ENCODE results near the gene CRYBG1. TPM values are rescaled to one million over a fixed set of nuclear protein-coding genes. Genes with fewer than 3 reads are reported as not detected.

The CRYBG1 gene
- total and polyA plus RNA-seq, 2 donors: 12.2 to 22.2 TPM

GRCh38 chr6:106609699-106610098, 249.2 kb downstream of the CRYBG1 start:
- Histone ChIP-seq H3K27ac (ENCODE audit: low read depth in 1 of 2, low read length in 1 of 2) (no peak overlapping the region), H3K27me3 (ENCODE audit: control insufficient read depth in 2 of 2, insufficient read depth in 1 of 2, low read length in 1 of 2) (no peaks in the 10 kb centered on the region), H3K9me3 (ENCODE audit: control insufficient read depth in 2 of 2, insufficient read depth in 1 of 2, low read length in 1 of 2) (no peaks in the 10 kb centered on the region), H3K4me3 (ENCODE audit: low read length in 2 of 2) (no peak overlapping the region), H3K36me3 (ENCODE audit: control insufficient read depth in 2 of 2, insufficient read depth in 2 of 2, low read length in 1 of 2) (no peaks in the 10 kb centered on the region), H3K4me1 (ENCODE audit: control insufficient read depth in 2 of 2, insufficient read depth in 2 of 2, low read length in 2 of 2) (no peaks in the 10 kb centered on the region)
- 90% methylated on average over 6 of the region's 6 CpGs for WGBS
- DNase-seq (ENCODE audit: low read depth in 6 of 9, low spot score in 9 of 9): peak in 2 of 9 donors; percentile 8 to 13

- no peaks in the 10 kb centered on the region for H3K9me3 ChIP-seq (ENCODE audit: control insufficient read depth in 2 of 2, insufficient read depth in 1 of 2, low read length in 1 of 2)
- no peak for DNase-seq (ENCODE audit: low read depth in 6 of 9, low spot score in 9 of 9)
- no peaks in the 10 kb centered on the region for H3K4me1 ChIP-seq (ENCODE audit: control insufficient read depth in 2 of 2, insufficient read depth in 2 of 2, low read length in 2 of 2)
- no peak overlapping the region for H3K27ac ChIP-seq (ENCODE audit: low read depth in 1 of 2, low read length in 1 of 2)
- H3K4me3 ChIP-seq (ENCODE audit: low read length in 2 of 2): no peak overlapping the region
- 97% methylated on average over 2 of the region's 2 CpGs for WGBS
- no peaks in the 10 kb centered on the region for H3K36me3 ChIP-seq (ENCODE audit: control insufficient read depth in 2 of 2, insufficient read depth in 2 of 2, low read length in 1 of 2)
- H3K27me3 ChIP-seq (ENCODE audit: control insufficient read depth in 2 of 2, insufficient read depth in 1 of 2, low read length in 1 of 2): no peaks in the 10 kb centered on the region
Observed at GRCh38 chr6:106611030-106611429, 250.5 kb downstream of the CRYBG1 start.

GRCh38 chr6:106612671-106613416, 252.3 kb downstream of the CRYBG1 start:
- Histone ChIP-seq H3K4me1 (ENCODE audit: control insufficient read depth in 2 of 2, insufficient read depth in 2 of 2, low read length in 2 of 2) (no peaks in the 10 kb centered on the region), H3K4me3 (ENCODE audit: low read length in 2 of 2) (no peak overlapping the region), H3K27ac (ENCODE audit: low read depth in 1 of 2, low read length in 1 of 2) (no peak overlapping the region), H3K9me3 (ENCODE audit: control insufficient read depth in 2 of 2, insufficient read depth in 1 of 2, low read length in 1 of 2) (no peaks in the 10 kb centered on the region), H3K27me3 (ENCODE audit: control insufficient read depth in 2 of 2, insufficient read depth in 1 of 2, low read length in 1 of 2) (no peaks in the 10 kb centered on the region), H3K36me3 (ENCODE audit: control insufficient read depth in 2 of 2, insufficient read depth in 2 of 2, low read length in 1 of 2) (peaks cover 0 to 3% of the 10 kb centered on the region in 2 donors)
- WGBS: 97% methylated on average over 9 of the region's 9 CpGs
- no peak for DNase-seq (ENCODE audit: low read depth in 6 of 9, low spot score in 9 of 9)

- Histone ChIP-seq H3K27ac (ENCODE audit: low read depth in 1 of 2, low read length in 1 of 2) (no peak overlapping the region), H3K4me3 (ENCODE audit: low read length in 2 of 2) (no peak overlapping the region), H3K9me3 (ENCODE audit: control insufficient read depth in 2 of 2, insufficient read depth in 1 of 2, low read length in 1 of 2) (no peaks in the 10 kb centered on the region), H3K36me3 (ENCODE audit: control insufficient read depth in 2 of 2, insufficient read depth in 2 of 2, low read length in 1 of 2) (peaks cover 0 to 3% of the 10 kb centered on the region in 2 donors), H3K4me1 (ENCODE audit: control insufficient read depth in 2 of 2, insufficient read depth in 2 of 2, low read length in 2 of 2) (no peaks in the 10 kb centered on the region), H3K27me3 (ENCODE audit: control insufficient read depth in 2 of 2, insufficient read depth in 1 of 2, low read length in 1 of 2) (no peaks in the 10 kb centered on the region)
- DNase-seq (ENCODE audit: low read depth in 6 of 9, low spot score in 9 of 9): no peak
- WGBS: 97% methylated on average over 1 of the region's 1 CpG
Observed at GRCh38 chr6:106613590-106613989, 253.1 kb downstream of the CRYBG1 start.

- Histone ChIP-seq H3K9me3 (ENCODE audit: control insufficient read depth in 2 of 2, insufficient read depth in 1 of 2, low read length in 1 of 2) (no peaks in the 10 kb centered on the region), H3K27me3 (ENCODE audit: control insufficient read depth in 2 of 2, insufficient read depth in 1 of 2, low read length in 1 of 2) (no peaks in the 10 kb centered on the region), H3K4me1 (ENCODE audit: control insufficient read depth in 2 of 2, insufficient read depth in 2 of 2, low read length in 2 of 2) (no peaks in the 10 kb centered on the region), H3K27ac (ENCODE audit: low read depth in 1 of 2, low read length in 1 of 2) (no peak overlapping the region), H3K4me3 (ENCODE audit: low read length in 2 of 2) (no peak overlapping the region), H3K36me3 (ENCODE audit: control insufficient read depth in 2 of 2, insufficient read depth in 2 of 2, low read length in 1 of 2) (peaks cover 0 to 9% of the 10 kb centered on the region in 2 donors)
- WGBS: 78% methylated on average over 1 of the region's 1 CpG
- DNase-seq (ENCODE audit: low read depth in 6 of 9, low spot score in 9 of 9): no peak
Observed at GRCh38 chr6:106614166-106614565, 253.6 kb downstream of the CRYBG1 start.

GRCh38 chr6:106614592-106615257, 254.2 kb downstream of the CRYBG1 start:
- WGBS: 96% methylated on average over 3 of the region's 3 CpGs
- H3K27ac ChIP-seq (ENCODE audit: low read depth in 1 of 2, low read length in 1 of 2): no peak overlapping the region
- H3K4me3 ChIP-seq (ENCODE audit: low read length in 2 of 2): no peak overlapping the region
- no peaks in the 10 kb centered on the region for H3K27me3 ChIP-seq (ENCODE audit: control insufficient read depth in 2 of 2, insufficient read depth in 1 of 2, low read length in 1 of 2)
- H3K36me3 ChIP-seq (ENCODE audit: control insufficient read depth in 2 of 2, insufficient read depth in 2 of 2, low read length in 1 of 2): peaks cover 0 to 9% of the 10 kb centered on the region in 2 donors
- DNase-seq (ENCODE audit: low read depth in 6 of 9, low spot score in 9 of 9): no peak
- no peaks in the 10 kb centered on the region for H3K4me1 ChIP-seq (ENCODE audit: control insufficient read depth in 2 of 2, insufficient read depth in 2 of 2, low read length in 2 of 2)
- H3K9me3 ChIP-seq (ENCODE audit: control insufficient read depth in 2 of 2, insufficient read depth in 1 of 2, low read length in 1 of 2): no peaks in the 10 kb centered on the region

- peaks cover 0 to 9% of the 10 kb centered on the region in 2 donors for H3K36me3 ChIP-seq (ENCODE audit: control insufficient read depth in 2 of 2, insufficient read depth in 2 of 2, low read length in 1 of 2)
- no peak overlapping the region for H3K27ac ChIP-seq (ENCODE audit: low read depth in 1 of 2, low read length in 1 of 2)
- no peaks in the 10 kb centered on the region for H3K4me1 ChIP-seq (ENCODE audit: control insufficient read depth in 2 of 2, insufficient read depth in 2 of 2, low read length in 2 of 2)
- DNase-seq (ENCODE audit: low read depth in 6 of 9, low spot score in 9 of 9): no peak
- no peak overlapping the region for H3K4me3 ChIP-seq (ENCODE audit: low read length in 2 of 2)
- H3K27me3 ChIP-seq (ENCODE audit: control insufficient read depth in 2 of 2, insufficient read depth in 1 of 2, low read length in 1 of 2): no peaks in the 10 kb centered on the region
- no peaks in the 10 kb centered on the region for H3K9me3 ChIP-seq (ENCODE audit: control insufficient read depth in 2 of 2, insufficient read depth in 1 of 2, low read length in 1 of 2)
Observed at GRCh38 chr6:106617302-106617701, 256.8 kb downstream of the CRYBG1 start.

- DNase-seq (ENCODE audit: low read depth in 6 of 9, low spot score in 9 of 9): no peak
- no peaks in the 10 kb centered on the region for H3K4me1 ChIP-seq (ENCODE audit: control insufficient read depth in 2 of 2, insufficient read depth in 2 of 2, low read length in 2 of 2)
- H3K27ac ChIP-seq (ENCODE audit: low read depth in 1 of 2, low read length in 1 of 2): no peak overlapping the region
- WGBS: 97% methylated on average over 1 of the region's 1 CpG
- no peak overlapping the region for H3K4me3 ChIP-seq (ENCODE audit: low read length in 2 of 2)
- H3K36me3 ChIP-seq (ENCODE audit: control insufficient read depth in 2 of 2, insufficient read depth in 2 of 2, low read length in 1 of 2): peaks cover 0 to 9% of the 10 kb centered on the region in 2 donors
- no peaks in the 10 kb centered on the region for H3K9me3 ChIP-seq (ENCODE audit: control insufficient read depth in 2 of 2, insufficient read depth in 1 of 2, low read length in 1 of 2)
- no peaks in the 10 kb centered on the region for H3K27me3 ChIP-seq (ENCODE audit: control insufficient read depth in 2 of 2, insufficient read depth in 1 of 2, low read length in 1 of 2)
Observed at GRCh38 chr6:106617857-106618256, 257.3 kb downstream of the CRYBG1 start.

- no peak overlapping the region for H3K27ac ChIP-seq (ENCODE audit: low read depth in 1 of 2, low read length in 1 of 2)
- H3K27me3 ChIP-seq (ENCODE audit: control insufficient read depth in 2 of 2, insufficient read depth in 1 of 2, low read length in 1 of 2): no peaks in the 10 kb centered on the region
- no peak overlapping the region for H3K4me3 ChIP-seq (ENCODE audit: low read length in 2 of 2)
- H3K4me1 ChIP-seq (ENCODE audit: control insufficient read depth in 2 of 2, insufficient read depth in 2 of 2, low read length in 2 of 2): no peaks in the 10 kb centered on the region
- 86% methylated on average over 3 of the region's 3 CpGs for WGBS
- DNase-seq (ENCODE audit: low read depth in 6 of 9, low spot score in 9 of 9): no peak
- H3K36me3 ChIP-seq (ENCODE audit: control insufficient read depth in 2 of 2, insufficient read depth in 2 of 2, low read length in 1 of 2): peaks cover 0 to 9% of the 10 kb centered on the region in 2 donors
- H3K9me3 ChIP-seq (ENCODE audit: control insufficient read depth in 2 of 2, insufficient read depth in 1 of 2, low read length in 1 of 2): no peaks in the 10 kb centered on the region
Observed at GRCh38 chr6:106618324-106618723, 257.8 kb downstream of the CRYBG1 start.
